K562 (cell line): ENCODE results near the gene TARS3. TPM values are rescaled to one million over a fixed set of nuclear protein-coding genes. Genes with fewer than 3 reads are reported as not detected.

Experiments
- BRCA1 ChIP-seq, 2 experiments: fragments of 450-650 bp in 1 of 2; sonication (generic) in 1 of 2; formaldehyde crosslinking in 1 of 2; IDR thresholded peaks; 2 replicates each; pipeline versions ENCODE4 v1.5.0 to v1.6.1; 2017 to 2020; ENCODE audit warnings: mild to moderate bottlenecking in 1 of 2, missing genetic modification reagents in 1 of 2
- E2F6 ChIP-seq, 2 experiments: IDR thresholded peaks; 2 replicates each; pipeline ENCODE4 v1.6.1; 2011; ENCODE audit warnings: borderline replicate concordance in 1 of 2, control low read depth in 1 of 2, low read depth in 1 of 2, low read length in 1 of 2, mild to moderate bottlenecking in 1 of 2, mixed read lengths in 1 of 2, moderate library complexity in 1 of 2; ENCODE audit not compliant: insufficient read depth in 1 of 2, insufficient read length in 1 of 2, poor library complexity in 1 of 2, severe bottlenecking in 1 of 2; ENCODE audit errors: extremely low read depth in 1 of 2
- HNRNPUL1 ChIP-seq: fragments of 200-400 bp; formaldehyde crosslinking; IDR thresholded peaks from 2 replicates; pipeline ENCODE4 v1.6.1; 2017; ENCODE audit warnings: low read length
- NCOA1 ChIP-seq: fragments of 450-650 bp; IDR thresholded peaks from 2 replicates; pipeline ENCODE4 v1.6.1; 2016; ENCODE audit warnings: low read depth
- RBM34 ChIP-seq: fragments of 200-400 bp; formaldehyde crosslinking; IDR thresholded peaks from 2 replicates; pipeline ENCODE4 v1.6.1; 2018; ENCODE audit warnings: low read length, borderline replicate concordance; ENCODE audit not compliant: insufficient read depth
- TAF9B ChIP-seq: fragments of 450-650 bp; IDR thresholded peaks from 2 replicates; pipeline ENCODE4 v1.6.1; 2018; ENCODE audit warnings: mild to moderate bottlenecking; ENCODE audit not compliant: partially characterized antibody
- ZNF217 ChIP-seq: sonication (generic); formaldehyde crosslinking; IDR thresholded peaks from 2 replicates; pipeline ENCODE4 v1.8.0; 2022; ENCODE audit warnings: mild to moderate bottlenecking, missing genetic modification reagents
- ZNF316 ChIP-seq: fragments of 450-650 bp; IDR thresholded peaks from 2 replicates; pipeline ENCODE4 v1.6.1; 2016
- polyA plus RNA-seq, 8 experiments: library from polyadenylated mRNA; depleted of rRNA in 4 of 8; stranded (reverse) in 5 of 8; unstranded in 3 of 8; fragments of >200 nt; fragmentation: Nextera tagmentation in 2 of 8; fragmentation: Illumina TruSeq in 1 of 8; extraction: Ambion mirVana in 2 of 8; extraction: Trizol in 1 of 8; gene quantifications; 2 replicates each; pipeline versions ENCODE4 v1.2.1 to v1.2.3, GENCODE V29; 2011 to 2014; ENCODE audit warnings: inconsistent platforms in 1 of 8, missing spikeins in 1 of 8
- total RNA-seq, 7 experiments: library from RNA; depleted of rRNA in 6 of 7; stranded (reverse); fragments of >200 nt in 6 of 7; fragmentation: Illumina TruSeq in 2 of 7; extraction: Trizol in 2 of 7; gene quantifications; 2 replicates each; pipeline versions ENCODE4 v1.2.1 to v1.2.3, GENCODE V29; 2011 to 2021; ENCODE audit warnings: low replicate concordance in 1 of 7
- TF ChIP-seq, protein P1 (sequence below): fragments of 200-800 bp; sonication (Bioruptor generic); IDR thresholded peaks from 2 replicates; pipeline ENCODE4 v1.6.1; 2017; ENCODE audit warnings: missing genetic modification characterization, missing compliant biosample characterization
- TF ChIP-seq, protein P2 (sequence below): fragments of 250-450 bp; sonication (Bioruptor Pico); IDR thresholded peaks from 2 replicates; pipeline ENCODE4 v1.4.0; 2020

The TARS3 gene
- total and polyA plus RNA-seq, 9 of the 15 experiments (the other 6 are each of a cell fraction or from before 2014, with no cell fraction given) = 2.1 to 14.7 (median 9.8) TPM

DNA sequence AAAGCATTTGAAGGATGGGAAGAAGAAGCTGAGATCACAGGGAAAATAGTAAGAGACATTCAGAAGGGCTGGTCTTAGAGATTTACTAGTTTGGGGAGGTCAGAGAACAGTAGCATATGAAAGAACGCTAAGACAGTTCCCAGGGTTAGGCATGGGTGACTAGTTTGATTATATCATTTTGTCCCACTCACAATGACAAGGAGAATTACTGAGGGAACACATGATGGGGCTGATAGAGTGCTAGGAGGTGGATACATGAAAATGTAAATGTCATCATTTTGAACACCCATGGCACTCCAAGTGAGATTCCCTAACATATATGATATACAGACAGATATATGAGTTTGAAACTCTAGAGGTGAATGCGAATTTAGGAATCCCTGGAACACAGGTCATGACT is 9.3 kb upstream of the TARS3 start (continued):
- TF ChIP-seq, protein P1, sequence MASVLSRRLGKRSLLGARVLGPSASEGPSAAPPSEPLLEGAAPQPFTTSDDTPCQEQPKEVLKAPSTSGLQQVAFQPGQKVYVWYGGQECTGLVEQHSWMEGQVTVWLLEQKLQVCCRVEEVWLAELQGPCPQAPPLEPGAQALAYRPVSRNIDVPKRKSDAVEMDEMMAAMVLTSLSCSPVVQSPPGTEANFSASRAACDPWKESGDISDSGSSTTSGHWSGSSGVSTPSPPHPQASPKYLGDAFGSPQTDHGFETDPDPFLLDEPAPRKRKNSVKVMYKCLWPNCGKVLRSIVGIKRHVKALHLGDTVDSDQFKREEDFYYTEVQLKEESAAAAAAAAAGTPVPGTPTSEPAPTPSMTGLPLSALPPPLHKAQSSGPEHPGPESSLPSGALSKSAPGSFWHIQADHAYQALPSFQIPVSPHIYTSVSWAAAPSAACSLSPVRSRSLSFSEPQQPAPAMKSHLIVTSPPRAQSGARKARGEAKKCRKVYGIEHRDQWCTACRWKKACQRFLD (CRISPR knock-in tag) = no peak
- TF ChIP-seq E2F6 (IDR thresholded peaks at IDR 0.05; ENCODE audit: borderline replicate concordance in 1 of 2, extremely low read depth in 1 of 2, insufficient read depth in 1 of 2, insufficient read length in 1 of 2, low read depth in 1 of 2, low read length in 1 of 2, poor library complexity in 1 of 2, severe bottlenecking in 1 of 2) (no peak), NCOA1 (no peak), RBM34 (no peak), ZNF316 (peak; percentile 80), BRCA1 (IDR thresholded peaks at IDR 0.05) (no peak), BRCA1 (CRISPR knock-in tag; IDR thresholded peaks at IDR 0.05) (no peak), ZNF217 (CRISPR knock-in tag) (no peak), HNRNPUL1 (no peak), TAF9B (peak; percentile 20)
- TF ChIP-seq, protein P2, sequence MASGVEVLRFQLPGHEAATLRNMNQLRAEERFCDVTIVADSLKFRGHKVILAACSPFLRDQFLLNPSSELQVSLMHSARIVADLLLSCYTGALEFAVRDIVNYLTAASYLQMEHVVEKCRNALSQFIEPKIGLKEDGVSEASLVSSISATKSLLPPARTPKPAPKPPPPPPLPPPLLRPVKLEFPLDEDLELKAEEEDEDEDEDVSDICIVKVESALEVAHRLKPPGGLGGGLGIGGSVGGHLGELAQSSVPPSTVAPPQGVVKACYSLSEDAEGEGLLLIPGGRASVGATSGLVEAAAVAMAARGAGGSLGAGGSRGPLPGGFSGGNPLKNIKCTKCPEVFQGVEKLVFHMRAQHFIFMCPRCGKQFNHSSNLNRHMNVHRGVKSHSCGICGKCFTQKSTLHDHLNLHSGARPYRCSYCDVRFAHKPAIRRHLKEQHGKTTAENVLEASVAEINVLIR (CRISPR knock-in tag) = no peak
